ENCODE results near the gene TDG. TPM values are rescaled to one million over a fixed set of nuclear protein-coding genes. Genes with fewer than 3 reads are reported as not detected.
"Not testable (repeated sequence)": the region's sequence is repeated elsewhere in the genome, so short reads cannot be mapped to it uniquely, and the experiment has no call there.

TDG gene
- total RNA-seq, 1 experiment from 2014 or later = 70.3 TPM

- no peak for DNase-seq
- Histone ChIP-seq H4K20me1 (ENCODE audit: control insufficient read depth, insufficient read depth, insufficient read length) (no peaks in the 10 kb centered on the region), H4K8ac (replicated peaks; ENCODE audit: insufficient read length, low read depth, low read length) (no peak overlapping the region), H3K27ac (ENCODE audit: insufficient read length, low read depth, low read length) (no peak overlapping the region), H2AFZ (ENCODE audit: low read length) (no peak overlapping the region), H3K4me2 (ENCODE audit: insufficient read depth, insufficient read length, low read length) (no peak overlapping the region), H2BK5ac (ENCODE audit: insufficient read length, low read length) (no peak overlapping the region), H2BK15ac (ENCODE audit: low read depth, low read length) (no peak overlapping the region), H3K27me3 (ENCODE audit: insufficient read depth, low read length) (no peaks in the 10 kb centered on the region), H3K18ac (ENCODE audit: insufficient read length, low read depth, low read length) (no peak overlapping the region), H3K79me1 (ENCODE audit: insufficient read depth, low read depth, low read length, poor library complexity, severe bottlenecking) (no peaks in the 10 kb centered on the region), H3T11ph (ENCODE audit: low read length) (no peak overlapping the region), H4K91ac (ENCODE audit: insufficient read length, low read depth, low read length) (no peak overlapping the region), H2BK120ac (ENCODE audit: low read depth, low read length, poor library complexity, severe bottlenecking) (no peak overlapping the region), H3K14ac (ENCODE audit: insufficient read depth, low read length) (no peak overlapping the region), H2AK5ac (ENCODE audit: insufficient read length, low read length) (no peak overlapping the region), H4K5ac (ENCODE audit: insufficient read length, low read depth, low read length) (no peak overlapping the region), H3K79me2 (ENCODE audit: insufficient read depth, low read length) (no peaks in the 10 kb centered on the region), H3K4me1 (ENCODE audit: insufficient read depth, low read length) (no peaks in the 10 kb centered on the region), H2BK12ac (ENCODE audit: insufficient read length, low read depth, low read length) (no peak overlapping the region), H2BK20ac (ENCODE audit: low read depth, low read length, poor library complexity, severe bottlenecking) (no peak overlapping the region), H3K9ac (ENCODE audit: extremely low read depth, insufficient read length, low read length) (no peak overlapping the region), H3K9me3 (ENCODE audit: control insufficient read depth, low read depth, low read length) (no peaks in the 10 kb centered on the region), H3K4ac (ENCODE audit: low read depth, low read length) (no peak overlapping the region), H3K23ac (ENCODE audit: insufficient read length, low read depth, low read length) (no peak overlapping the region), H3K56ac (ENCODE audit: insufficient read length, low read depth, low read length) (no peak overlapping the region), H3K23me2 (ENCODE audit: insufficient read length, low read depth, low read length, poor library complexity, severe bottlenecking) (no peaks in the 10 kb centered on the region)
- H3K27me3 Mint-ChIP-seq (ENCODE audit: low read depth) = peaks cover 4% of the 10 kb centered on the region; the same call in 1 of the 2 replicates
- H3K4me1 Mint-ChIP-seq = no peaks in the 10 kb centered on the region
- H3K27ac Mint-ChIP-seq = no peak overlapping the region
- TF ChIP-seq CTCF (conservative IDR thresholded peaks at IDR 0.05) = no peak
- peaks cover 0 to 4% (median 2%) of the 10 kb centered on the region in 3 experiments; a peak in 2 of 7 replicates for H3K36me3 Mint-ChIP-seq (ENCODE audit: insufficient read depth in 1 of 3, low read depth in 3 of 3)
- H3K9me3 Mint-ChIP-seq = peaks cover 5 to 7% of the 10 kb centered on the region in 2 experiments; a peak in 4 of 5 replicates
- no CpG with 5 or more reads among the region's 4 CpGs for WGBS (ENCODE audit: extremely low coverage, insufficient read length, low lambda C conversion rate)
- H3K4me3 Mint-ChIP-seq = no peak overlapping the region
Measured at GRCh38 chr12:104012331-104012730, 46.7 kb downstream of the TDG start.

DNA sequence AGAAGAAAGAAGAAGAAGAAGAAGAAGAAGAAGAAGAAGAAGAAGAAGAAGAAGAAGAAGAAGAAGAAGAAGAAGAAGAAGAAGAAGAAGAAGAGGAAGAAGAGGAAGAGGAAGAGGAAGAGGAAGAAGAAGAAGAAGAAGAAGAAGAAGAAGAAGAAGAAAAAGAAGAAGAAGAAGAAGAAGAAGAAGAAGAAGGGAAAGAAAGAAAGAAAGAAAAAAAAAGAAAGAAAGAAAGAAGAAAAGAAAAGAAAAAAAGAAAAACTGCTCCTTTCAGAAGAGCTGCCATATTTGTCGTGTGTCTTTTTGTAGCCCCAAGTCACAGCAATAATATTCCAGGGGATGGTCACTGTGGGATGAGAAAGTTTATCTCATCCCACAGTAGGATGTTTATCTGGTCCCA is 56.2 kb downstream of the TDG start:
- not testable (repeated sequence) for H3K56ac ChIP-seq (ENCODE audit: insufficient read length, low read depth, low read length); H3K27me3 Mint-ChIP-seq (ENCODE audit: low read depth); H3K36me3 Mint-ChIP-seq (ENCODE audit: insufficient read depth in 1 of 3, low read depth in 3 of 3); H2BK12ac ChIP-seq (ENCODE audit: insufficient read length, low read depth, low read length); H3K79me1 ChIP-seq (ENCODE audit: insufficient read depth, low read depth, low read length, poor library complexity, severe bottlenecking); H3K27me3 ChIP-seq (ENCODE audit: insufficient read depth, low read length); H4K5ac ChIP-seq (ENCODE audit: insufficient read length, low read depth, low read length); H3K4me1 Mint-ChIP-seq; H2BK5ac ChIP-seq (ENCODE audit: insufficient read length, low read length); H3K27ac Mint-ChIP-seq; H3K14ac ChIP-seq (ENCODE audit: insufficient read depth, low read length); H4K8ac ChIP-seq (replicated peaks; ENCODE audit: insufficient read length, low read depth, low read length); H4K91ac ChIP-seq (ENCODE audit: insufficient read length, low read depth, low read length); H3K18ac ChIP-seq (ENCODE audit: insufficient read length, low read depth, low read length); H3K23ac ChIP-seq (ENCODE audit: insufficient read length, low read depth, low read length); H3K27ac ChIP-seq (ENCODE audit: insufficient read length, low read depth, low read length); H3K4me2 ChIP-seq (ENCODE audit: insufficient read depth, insufficient read length, low read length); H3T11ph ChIP-seq (ENCODE audit: low read length); H2BK20ac ChIP-seq (ENCODE audit: low read depth, low read length, poor library complexity, severe bottlenecking); DNase-seq; H2AFZ ChIP-seq (ENCODE audit: low read length); H3K79me2 ChIP-seq (ENCODE audit: insufficient read depth, low read length); H3K9ac ChIP-seq (ENCODE audit: extremely low read depth, insufficient read length, low read length); H3K4me1 ChIP-seq (ENCODE audit: insufficient read depth, low read length); H3K23me2 ChIP-seq (ENCODE audit: insufficient read length, low read depth, low read length, poor library complexity, severe bottlenecking); H2BK120ac ChIP-seq (ENCODE audit: low read depth, low read length, poor library complexity, severe bottlenecking); H3K4me3 Mint-ChIP-seq; H3K9me3 ChIP-seq (ENCODE audit: control insufficient read depth, low read depth, low read length); H2AK5ac ChIP-seq (ENCODE audit: insufficient read length, low read length); H2BK15ac ChIP-seq (ENCODE audit: low read depth, low read length); H4K20me1 ChIP-seq (ENCODE audit: control insufficient read depth, insufficient read depth, insufficient read length); H3K4ac ChIP-seq (ENCODE audit: low read depth, low read length)
- peaks cover 11 to 18% of the 10 kb centered on the region in 2 experiments for H3K9me3 Mint-ChIP-seq
- WGBS (ENCODE audit: extremely low coverage, insufficient read length, low lambda C conversion rate) = no CpG with 5 or more reads among the region's 1 CpG

Data from H9 (cell line).